PFSK-1 (cell line): Measurements from ENCODE around the gene ZCCHC2.

Experiments
- FOXP2 ChIP-seq: optimal IDR thresholded peaks from 2 replicates; pipeline ENCODE3; 2011; ENCODE audit warnings: borderline replicate concordance, control low read depth, inconsistent platforms; ENCODE audit not compliant: insufficient read depth; ENCODE audit errors: extremely low read length, extremely low read depth
- POLR2AphosphoS5 ChIP-seq: IDR thresholded peaks from 2 replicates; pipeline ENCODE4 v1.6.1; 2012; ENCODE audit warnings: low read depth, mild to moderate bottlenecking, control low read depth, low read length, moderate library complexity
- REST ChIP-seq, 2 experiments: IDR thresholded peaks; 2 replicates each; pipeline versions ENCODE4 v1.6.1 to v1.8.0; 2011 to 2012; ENCODE audit warnings: low read depth in 2 of 2, low read length in 2 of 2, control low read depth in 1 of 2, inconsistent platforms in 1 of 2, mild to moderate bottlenecking in 1 of 2, moderate library complexity in 1 of 2; ENCODE audit not compliant: insufficient read depth in 1 of 2
- SIN3A ChIP-seq: IDR thresholded peaks from 2 replicates; pipeline ENCODE4 v1.6.1; 2012; ENCODE audit warnings: mild to moderate bottlenecking, low read length, moderate library complexity, borderline replicate concordance; ENCODE audit not compliant: insufficient read depth
- TAF1 ChIP-seq: IDR thresholded peaks from 2 replicates; pipeline ENCODE4 v1.6.1; 2012; ENCODE audit warnings: low read length, control low read depth, borderline replicate concordance; ENCODE audit not compliant: insufficient read depth

ZCCHC2 gene

GRCh38 chr18:62586781-62587487, 64.1 kb downstream of the ZCCHC2 start:
- TF ChIP-seq SIN3A (no peak), TAF1 (no peak), FOXP2 (no peak), POLR2AphosphoS5 (no peak), REST (IDR thresholded peaks at IDR 0.05; ENCODE audit: insufficient read depth in 1 of 2, low read depth in 2 of 2, low read length in 2 of 2) (no peak)

GRCh38 chr18:62587689-62588088, 64.9 kb downstream of the ZCCHC2 start:
- TF ChIP-seq POLR2AphosphoS5 (no peak), SIN3A (no peak), FOXP2 (no peak), REST (IDR thresholded peaks at IDR 0.05; ENCODE audit: insufficient read depth in 1 of 2, low read depth in 2 of 2, low read length in 2 of 2) (no peak), TAF1 (no peak)

GRCh38 chr18:62588217-62588616, 65.4 kb downstream of the ZCCHC2 start:
- TF ChIP-seq REST (IDR thresholded peaks at IDR 0.05; ENCODE audit: insufficient read depth in 1 of 2, low read depth in 2 of 2, low read length in 2 of 2) (no peak), TAF1 (no peak), FOXP2 (no peak)

- no peak for TF ChIP-seq REST (IDR thresholded peaks at IDR 0.05; ENCODE audit: insufficient read depth in 1 of 2, low read depth in 2 of 2, low read length in 2 of 2)
- no peak for TF ChIP-seq POLR2AphosphoS5
- TF ChIP-seq TAF1: no peak
- no peak for TF ChIP-seq SIN3A
- no peak for TF ChIP-seq FOXP2
These were observed 68.2 kb downstream of the ZCCHC2 start for GRCh38 chr18:62590799-62591590.
